ENCODE data around the gene PBX1.

- TF ChIP-seq, protein P1, sequence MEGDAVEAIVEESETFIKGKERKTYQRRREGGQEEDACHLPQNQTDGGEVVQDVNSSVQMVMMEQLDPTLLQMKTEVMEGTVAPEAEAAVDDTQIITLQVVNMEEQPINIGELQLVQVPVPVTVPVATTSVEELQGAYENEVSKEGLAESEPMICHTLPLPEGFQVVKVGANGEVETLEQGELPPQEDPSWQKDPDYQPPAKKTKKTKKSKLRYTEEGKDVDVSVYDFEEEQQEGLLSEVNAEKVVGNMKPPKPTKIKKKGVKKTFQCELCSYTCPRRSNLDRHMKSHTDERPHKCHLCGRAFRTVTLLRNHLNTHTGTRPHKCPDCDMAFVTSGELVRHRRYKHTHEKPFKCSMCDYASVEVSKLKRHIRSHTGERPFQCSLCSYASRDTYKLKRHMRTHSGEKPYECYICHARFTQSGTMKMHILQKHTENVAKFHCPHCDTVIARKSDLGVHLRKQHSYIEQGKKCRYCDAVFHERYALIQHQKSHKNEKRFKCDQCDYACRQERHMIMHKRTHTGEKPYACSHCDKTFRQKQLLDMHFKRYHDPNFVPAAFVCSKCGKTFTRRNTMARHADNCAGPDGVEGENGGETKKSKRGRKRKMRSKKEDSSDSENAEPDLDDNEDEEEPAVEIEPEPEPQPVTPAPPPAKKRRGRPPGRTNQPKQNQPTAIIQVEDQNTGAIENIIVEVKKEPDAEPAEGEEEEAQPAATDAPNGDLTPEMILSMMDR (IDR thresholded peaks at IDR 0.05; ENCODE audit: low read length) = no peak
- TF ChIP-seq EZH2 (optimal IDR thresholded peaks at IDR 0.05; ENCODE audit: low read depth, low read length) (no peak), EZH2phosphoT487 (IDR thresholded peaks at IDR 0.05; ENCODE audit: low read length) (no peak)
Measured at GRCh38 chr1:164713456-164714207, 154.6 kb downstream of the PBX1 start.
